Middle frontal gyrus (tissue), 1 donor: ENCODE measurements around the gene APOB.
A peak's percentile ranks its signal among the peaks of the same experiment; 100 is the strongest.

Experiments used
- DNase-seq: peaks from one replicate; pipeline ENCODE4 v3.0.0-alpha.2; 2015; ENCODE audit warnings: low spot score; ENCODE audit errors: extremely low spot score

The APOB gene

DNA sequence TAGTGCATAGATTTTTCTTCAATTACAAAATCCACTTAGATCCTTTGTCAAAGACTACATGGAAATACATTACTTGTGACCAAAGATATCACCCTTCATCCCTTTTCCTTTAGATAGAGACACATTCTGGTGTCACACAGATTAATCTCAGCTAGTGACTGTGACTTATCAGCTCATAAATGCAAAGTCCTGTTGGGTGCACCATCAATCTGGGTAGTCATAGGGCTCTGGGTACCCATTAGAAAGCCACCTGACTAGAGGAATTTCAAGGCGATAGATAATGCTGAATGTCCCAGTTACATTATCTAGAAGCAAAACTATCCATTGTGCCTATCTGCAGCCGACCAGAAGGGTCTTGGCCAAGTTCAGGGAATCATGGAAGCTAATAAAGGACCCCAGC lies 2.6 kb upstream of the APOB start:
- DNase-seq, result no peak

DNA sequence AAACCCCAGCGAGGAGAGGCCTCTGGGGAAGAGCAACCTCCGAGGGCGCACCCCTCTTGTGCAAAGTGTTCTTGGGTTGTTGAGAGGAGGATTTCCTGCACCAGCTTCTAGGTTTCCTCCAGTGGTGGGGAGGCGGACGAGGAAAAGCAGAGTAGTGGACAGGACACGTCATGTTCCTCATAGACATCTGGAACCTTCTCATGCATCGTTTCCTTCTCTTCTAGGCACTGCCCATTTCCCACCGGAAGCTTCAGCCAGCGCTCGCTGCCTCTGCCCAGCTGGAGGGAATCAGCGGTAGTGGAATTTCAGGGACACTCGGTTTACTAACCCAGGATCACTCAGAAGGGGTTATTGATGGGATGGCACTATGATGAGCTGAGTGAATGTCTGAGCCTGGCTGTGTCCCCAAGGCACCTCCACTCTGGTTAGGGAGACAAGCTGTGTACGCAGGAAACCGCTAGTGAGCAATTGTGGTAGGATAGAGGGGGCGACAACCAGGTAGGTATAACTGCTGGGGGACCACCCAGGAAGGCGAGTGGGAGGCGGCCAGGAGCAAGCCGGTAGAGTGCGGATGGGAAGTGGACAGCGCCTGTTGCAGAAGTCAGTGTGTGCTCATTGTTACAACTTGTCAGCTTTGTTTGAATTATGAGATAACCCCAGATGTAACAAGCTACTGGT lies 960 bp upstream of the APOB start:
- DNase-seq, result no peak

DNA sequence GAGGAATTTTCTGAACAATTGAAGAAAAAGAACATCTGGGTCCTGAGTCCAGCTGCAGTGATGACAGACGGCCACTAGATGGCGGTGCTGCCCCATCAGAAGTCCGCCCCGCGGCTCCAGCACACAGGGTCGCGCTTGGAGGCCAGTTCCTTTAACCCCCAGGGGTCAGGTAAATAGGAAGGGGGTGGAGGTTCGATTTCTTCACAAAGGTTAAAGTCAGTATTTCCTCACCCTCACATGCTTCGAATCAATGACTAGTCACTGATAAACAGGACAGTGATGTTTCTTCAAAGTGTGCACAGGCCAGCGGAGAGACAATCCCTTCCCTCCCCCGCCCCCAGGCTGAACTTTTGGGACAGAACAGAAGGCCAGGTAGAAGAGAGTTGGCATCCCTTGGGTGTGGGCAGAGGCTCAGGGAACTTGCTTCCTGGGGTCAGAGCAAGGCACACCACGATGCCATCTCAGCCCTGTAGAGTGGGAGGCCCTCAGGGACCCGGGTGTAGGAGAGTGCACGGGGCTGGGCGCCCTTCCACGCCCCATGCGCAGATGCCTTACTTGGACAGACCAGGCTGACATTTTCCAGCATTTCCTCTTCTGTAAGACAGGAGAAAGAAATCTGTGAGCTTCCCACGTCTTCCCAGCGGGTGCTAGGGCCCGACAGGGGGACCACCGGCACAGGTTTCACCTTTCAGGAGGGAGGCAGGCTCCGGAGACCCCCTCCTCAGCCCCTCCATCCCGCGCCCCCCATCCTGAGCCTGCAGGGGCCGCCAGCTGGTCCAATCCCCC lies 722 bp downstream of the APOB start:
- peak; percentile 51 for DNase-seq

DNA sequence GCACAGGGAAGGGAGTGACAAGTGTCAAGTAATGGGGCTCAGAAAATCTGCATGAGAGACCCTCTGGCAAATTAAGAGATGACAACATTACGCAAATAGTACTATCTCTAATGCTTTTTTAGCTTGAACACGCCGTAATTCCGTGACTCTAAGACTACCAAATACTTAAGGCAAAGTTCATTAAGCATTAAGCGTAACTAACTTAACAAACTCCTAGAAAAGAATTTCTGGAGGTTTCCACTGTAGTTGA lies 1.2 kb downstream of the APOB start:
- no peak for DNase-seq

DNA sequence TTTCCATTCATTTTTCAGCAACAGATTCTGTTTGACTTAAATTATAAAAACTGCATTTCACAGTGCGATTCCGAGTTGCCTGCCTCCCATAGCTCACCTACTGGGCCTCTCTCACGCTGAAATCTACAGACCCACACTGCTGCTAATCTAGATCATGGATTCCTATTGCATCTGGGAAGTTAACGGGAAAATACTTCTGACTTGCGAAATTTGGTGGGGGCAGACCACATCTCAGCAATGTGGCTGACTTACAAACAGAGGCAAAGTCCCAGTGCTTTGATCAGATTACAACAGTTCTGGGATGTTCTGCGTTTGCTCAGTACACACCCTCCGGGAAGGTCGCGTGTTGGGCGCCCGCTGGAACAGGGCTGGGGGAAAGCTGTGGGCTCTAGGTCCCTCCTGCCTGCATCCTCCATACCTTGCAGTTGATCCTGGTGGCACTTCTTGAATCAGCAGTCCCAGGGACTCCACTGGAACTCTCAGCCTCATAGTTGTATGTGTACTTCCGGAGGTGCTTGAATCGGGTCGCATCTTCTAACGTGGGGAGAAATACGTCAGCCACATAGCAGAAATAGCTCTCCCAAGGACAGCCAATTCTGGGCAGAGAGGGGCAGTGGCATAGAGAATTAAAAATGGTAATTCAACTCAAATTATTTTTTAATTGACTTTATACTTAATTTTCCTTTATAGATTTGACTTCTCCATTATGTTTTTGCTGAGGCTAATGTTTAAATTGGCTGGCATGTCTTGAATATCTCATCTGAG lies 1.7 kb downstream of the APOB start:
- no peak for DNase-seq

DNA sequence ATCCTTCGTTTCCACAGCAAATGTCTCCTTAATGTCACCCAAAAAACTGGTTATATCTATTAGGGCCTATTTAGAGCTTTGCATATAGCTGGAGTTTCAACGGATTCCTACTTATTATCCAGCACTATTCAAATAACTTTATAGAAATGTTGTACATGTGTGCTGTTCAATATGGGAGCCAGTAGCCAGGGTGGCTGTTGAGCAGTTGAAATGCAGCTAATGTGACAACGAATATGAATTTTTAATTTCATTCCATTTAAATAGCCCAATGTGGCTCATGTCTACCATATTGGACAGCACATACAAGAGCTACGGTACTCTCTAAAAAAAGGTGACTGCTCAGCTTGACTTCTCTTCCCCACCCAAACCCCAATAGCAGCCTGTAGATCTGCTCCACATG lies 2.4 kb downstream of the APOB start:
- no peak for DNase-seq

DNA sequence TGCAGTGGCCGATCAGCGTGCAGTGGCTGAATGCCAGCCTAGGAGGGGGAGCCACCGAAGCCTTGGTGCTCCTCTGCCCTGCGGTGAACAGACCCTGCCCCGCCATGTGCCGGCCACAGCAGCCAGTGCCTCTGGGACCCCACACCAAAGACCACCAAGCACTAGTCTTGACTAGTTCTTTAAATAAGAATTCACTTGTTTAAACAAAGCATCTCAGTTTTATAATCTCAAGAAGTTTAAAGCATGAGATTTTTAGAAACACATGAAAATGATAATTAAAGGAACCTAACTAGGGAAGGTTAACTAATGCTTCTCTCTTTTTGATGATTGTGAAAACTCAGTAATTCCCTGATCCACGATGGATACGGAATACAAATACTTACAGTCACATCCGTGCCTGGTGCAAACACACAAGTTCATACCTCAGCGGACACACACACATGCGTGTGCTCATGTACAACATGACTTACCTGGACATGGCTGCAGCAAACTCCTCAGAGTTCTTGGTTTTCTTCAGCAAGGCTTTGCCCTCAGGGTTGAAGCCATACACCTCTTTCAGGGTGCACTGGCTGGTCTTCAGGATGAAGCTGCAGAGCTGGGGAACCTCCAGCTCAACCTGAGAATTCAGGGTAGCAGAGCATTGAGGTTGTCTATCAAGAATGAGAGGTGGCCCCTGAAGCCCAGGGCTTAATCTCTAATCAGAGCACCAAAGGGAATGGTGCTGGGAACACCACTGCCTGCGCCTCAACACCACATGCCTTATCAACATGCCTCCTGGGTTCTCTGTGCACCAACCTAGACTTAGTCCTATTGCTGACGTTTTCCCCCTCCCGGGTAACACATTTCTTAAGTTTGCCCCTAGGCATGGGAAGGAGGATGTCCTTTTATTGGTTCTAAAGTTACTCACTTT lies 3.1 kb downstream of the APOB start:
- DNase-seq, result no peak

DNA sequence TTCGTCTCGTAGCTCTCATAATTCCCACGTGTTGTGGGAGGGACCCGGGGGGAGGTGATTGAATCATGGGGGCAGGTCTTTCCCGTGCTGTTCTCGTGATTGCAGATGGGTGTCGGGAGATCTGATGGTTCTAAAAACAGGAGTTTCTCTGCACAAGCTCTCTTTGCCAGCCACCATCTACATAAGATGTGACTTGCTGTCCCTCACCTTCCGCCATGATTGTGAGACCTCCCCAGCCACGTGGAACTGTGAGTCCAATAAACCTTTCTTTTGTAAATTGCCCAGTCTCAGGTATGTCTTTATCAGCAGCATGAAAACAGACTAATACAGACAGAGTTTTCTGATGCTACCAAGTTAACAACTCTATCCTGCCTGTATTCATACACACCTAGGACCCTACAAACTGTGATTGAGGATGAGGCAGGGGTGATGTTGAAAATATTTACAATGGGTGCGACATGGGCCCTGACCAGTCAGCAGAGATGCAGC lies 3.9 kb downstream of the APOB start:
- DNase-seq, result no peak

DNA sequence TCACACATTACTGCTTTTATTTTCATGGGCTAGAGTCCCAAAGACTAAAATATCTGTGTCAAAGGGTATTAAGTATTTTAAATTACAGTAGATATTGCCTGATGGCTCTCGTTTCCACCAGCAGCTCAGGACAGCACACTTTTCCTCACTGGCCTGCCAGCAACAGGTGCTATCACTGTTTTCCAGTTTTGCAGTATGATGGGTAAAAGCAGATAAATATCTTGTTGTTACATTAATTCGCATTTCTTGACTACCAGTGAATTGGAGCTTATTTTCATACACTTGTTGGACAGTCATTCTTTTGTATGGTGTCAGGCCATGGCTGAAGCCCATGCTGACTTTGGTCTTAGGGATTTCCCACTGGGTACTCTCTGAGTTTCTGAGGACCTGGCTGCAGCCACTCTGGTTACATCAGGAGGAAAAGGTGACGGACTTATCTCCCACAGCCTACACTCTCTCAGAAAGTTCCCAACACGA lies 4.8 kb downstream of the APOB start:
- DNase-seq, result no peak

DNA sequence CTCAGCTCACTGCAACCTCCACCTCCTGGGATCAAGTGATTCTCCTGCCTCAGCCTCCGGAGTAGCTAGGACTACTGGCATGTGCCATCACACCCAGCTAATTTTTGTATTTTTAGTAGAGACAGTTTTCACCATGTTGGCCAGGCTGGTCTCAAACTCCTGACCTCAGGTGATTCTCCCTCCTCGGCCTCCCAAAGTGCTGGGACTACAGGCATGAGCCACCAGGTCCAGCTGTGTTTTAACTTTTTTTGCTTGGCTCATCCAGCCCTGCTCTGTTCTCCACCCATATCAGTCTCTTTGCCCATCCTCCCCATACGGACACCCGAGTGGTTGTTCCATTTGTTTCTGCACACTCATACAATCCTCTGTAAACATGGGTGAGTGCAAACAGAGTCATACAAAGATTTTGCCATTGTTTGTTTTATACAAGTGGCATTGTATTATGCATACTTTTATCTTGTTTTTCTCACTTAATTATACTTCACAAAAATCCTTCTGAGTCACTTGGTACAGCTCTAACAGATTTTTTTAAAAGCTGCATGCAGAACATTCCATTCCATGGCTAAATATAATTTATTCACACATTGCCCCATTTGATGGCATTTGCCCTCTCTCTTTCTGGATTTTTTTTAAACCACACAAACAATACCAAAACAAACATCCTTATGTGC lies 5.3 kb downstream of the APOB start:
- no peak for DNase-seq

DNA sequence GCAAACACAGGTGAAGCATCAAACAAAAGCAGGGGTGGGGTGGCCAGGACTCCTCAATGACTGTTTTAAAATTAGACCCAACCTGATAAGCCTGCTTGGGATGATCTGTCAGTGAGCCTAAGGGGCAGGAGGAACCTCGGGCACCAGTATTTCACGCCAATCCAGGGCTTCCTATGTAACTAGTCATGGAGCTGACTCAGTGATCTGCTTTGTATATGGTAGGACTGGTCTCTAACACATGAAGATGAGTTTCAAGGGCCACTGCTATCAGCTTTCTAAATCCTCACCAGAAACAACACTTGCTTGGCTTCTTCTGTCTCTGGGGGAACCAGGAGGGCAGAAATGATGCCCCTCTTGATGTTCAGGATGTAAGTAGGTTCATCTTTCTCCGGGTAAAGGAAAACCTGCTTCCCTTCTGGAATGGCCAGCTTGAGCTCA lies 6.2 kb downstream of the APOB start:
- DNase-seq, result no peak

DNA sequence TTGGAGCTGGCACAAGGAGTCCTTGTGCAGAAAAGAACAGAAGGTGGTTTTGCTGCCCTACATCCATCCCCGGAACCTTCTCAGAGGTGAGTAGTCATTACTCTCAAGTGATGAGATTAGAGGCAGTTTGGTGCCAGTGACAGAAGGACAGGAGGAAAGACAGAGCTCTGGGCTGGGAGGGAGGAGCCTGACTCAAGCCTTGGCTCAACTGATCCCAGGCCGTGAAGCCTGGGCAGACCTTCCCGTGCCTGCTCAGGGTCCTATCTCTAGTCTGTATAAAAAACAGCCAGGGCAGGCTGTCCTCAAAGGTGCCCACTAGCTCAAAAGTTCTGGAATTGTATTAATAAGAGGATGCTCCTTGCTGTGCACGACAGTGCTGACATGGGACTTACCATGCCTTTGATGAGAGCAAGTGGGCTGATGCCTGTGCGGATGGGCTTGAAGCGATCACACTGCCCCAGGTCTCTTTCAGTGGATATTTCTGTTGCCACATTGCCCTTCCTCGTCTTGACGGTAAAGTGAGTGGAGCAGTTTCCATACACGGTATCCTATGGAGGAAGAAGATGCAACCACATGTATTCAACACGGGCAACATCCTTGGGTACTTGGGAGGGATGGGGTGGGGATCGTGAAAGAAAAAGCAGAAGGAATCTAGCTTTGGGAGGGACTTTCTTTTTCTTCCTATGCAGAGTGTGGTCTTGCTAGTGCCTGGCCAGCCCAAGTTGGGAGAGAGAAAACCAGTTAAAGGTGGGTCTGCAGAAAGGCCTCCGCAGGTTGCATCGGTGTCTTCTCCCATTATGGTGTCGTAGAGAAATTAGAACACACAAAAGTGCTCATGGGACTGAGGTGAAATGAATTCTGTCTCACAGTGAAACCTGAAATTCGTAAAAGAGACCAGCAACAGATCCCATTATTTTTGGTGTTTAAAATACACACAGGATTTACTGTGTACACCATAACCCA lies 6.9 kb downstream of the APOB start:
- DNase-seq, result no peak

DNA sequence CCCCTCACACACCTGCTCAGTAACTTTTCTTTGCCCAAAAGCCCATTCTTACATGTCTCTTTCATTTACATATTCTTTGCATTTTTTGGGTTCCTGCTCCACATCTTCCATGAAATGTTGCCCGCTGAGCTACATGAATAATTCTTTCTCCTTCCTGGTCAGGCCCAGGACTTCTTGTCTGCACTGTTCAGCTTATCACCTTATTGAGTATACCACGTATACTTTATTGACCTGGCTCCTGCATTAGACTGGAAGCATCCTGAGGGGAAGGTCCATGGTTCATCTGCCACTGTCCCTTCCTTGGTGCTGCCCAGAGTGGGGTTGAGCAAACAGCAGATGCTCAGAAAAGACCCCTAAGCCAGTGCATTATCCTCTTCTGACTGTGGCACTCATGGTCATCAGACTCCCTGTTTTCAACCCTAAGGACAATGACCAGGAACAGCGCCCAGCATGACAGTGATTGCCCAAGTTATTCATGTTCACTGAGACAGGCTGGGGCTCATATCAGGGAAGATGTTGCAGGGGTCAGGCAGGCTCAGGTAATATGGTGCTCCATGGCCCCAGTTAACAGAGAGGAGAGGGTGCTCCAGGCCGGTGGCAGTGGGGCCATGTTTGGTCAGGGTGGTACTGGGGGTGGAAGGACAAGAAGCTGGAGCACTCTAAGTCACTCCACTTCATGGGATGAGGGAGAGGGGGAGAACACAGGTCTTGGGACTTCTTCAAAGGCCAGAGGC lies 7.7 kb downstream of the APOB start:
- DNase-seq, result no peak

DNA sequence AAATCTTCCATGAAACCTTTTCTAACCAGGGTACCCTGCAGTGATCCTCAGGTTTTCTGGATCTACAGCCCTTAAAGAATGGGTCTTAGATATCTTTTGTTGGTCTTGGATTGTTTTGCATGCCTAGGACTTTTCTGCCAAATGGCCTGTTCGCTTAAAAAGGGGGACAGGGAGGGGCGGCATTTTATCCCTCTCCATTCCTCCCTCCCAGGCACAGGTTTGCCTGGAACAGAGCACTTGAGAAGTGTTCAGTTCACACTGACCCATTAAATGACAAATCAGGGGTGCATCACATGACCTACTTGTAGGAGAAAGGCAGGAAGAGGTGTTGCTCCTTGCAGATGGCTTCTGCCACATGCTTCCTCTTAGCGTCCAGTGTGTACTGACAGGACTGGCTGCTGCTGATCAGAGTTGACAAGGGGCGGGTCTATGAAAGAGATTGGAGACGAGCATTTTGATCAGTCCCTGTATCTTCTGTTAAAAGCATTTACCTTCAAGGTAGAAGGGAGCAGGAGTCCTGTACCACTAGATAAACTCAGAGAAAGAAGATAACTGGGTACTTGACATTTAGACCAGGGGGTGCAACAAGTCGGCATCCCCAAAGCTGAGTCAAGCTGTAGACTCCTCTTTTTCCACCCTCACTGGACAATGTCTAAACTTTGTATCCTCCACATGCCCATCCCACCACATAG lies 8.4 kb downstream of the APOB start:
- no peak for DNase-seq

DNA sequence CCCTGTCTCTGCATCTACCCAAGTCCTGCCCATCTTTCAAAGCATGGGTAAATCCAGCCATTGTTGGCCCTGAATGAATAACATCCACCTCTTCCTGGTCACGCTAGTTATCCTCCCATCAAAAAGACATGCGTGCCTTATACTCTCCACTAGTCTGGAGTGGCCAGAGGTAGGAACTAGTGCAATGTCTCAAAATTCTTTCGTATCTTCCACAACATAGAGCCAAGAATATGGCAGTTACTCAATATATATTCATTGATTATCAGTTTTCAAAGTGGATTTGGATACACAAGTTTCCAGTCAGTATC lies 8.9 kb downstream of the APOB start:
- no peak for DNase-seq

DNA sequence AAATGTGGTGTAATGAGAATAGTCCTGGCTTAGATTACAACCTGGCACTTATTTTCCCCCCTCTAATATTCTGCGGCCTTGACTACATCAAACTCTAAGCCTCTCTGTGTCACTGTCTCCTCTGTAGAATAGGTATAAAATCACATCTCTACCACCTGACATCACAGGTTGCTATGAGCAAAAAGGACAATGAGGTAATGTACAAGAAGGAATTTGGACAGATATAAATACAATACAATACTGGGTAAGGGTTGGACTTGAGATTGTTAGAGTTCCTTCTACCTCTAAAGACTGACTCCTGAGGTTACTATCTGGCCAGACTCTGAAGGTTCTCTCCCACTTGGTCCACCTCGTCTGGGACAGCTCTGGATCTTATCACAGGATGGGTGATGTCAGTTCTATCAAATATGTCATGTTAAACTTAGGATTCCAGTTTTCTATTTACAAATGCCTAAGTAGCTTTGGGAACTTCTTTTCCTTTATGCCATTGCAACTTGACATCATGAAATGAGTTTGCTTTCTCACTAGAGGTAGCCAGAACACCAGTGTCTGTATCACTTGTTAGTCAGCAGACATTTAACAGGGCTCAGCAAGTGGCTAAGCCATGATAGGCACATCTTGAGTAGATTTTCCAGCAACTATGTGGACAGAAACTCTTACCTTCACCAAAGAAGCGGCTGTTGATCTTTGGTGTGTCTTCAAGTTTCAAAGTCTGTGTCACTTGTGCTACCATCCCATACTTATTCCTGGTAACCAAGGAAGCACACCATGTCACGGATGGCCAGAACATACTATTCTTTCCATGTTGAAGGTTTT lies 9.5 kb downstream of the APOB start:
- no peak for DNase-seq
